Spleen (tissue), 11 donors: Measurements from ENCODE around the gene ACTN1. TPM values are rescaled to one million over a fixed set of nuclear protein-coding genes. Genes with fewer than 3 reads are reported as not detected.

Source experiments
- DNase-seq: peaks from one replicate; pipeline ENCODE4 v3.0.0-alpha.2; 2020
- H3K27ac ChIP-seq, 8 donors: fragments of 200-600 bp; sonication (generic) in 7 of 8; 1 replicate in 4 of 8; 2 replicates in 4 of 8; pipeline versions ENCODE4 v1.5.0 to v1.8.0; 2016 to 2021; ENCODE audit warnings: inconsistent platforms in 4 of 8, mild to moderate bottlenecking in 4 of 8, moderate library complexity in 1 of 8
- H3K27me3 ChIP-seq, 7 donors: fragments of 200-600 bp; sonication (generic) in 6 of 7; replicated peaks in 1 of 7; 1 replicate in 4 of 7; 2 replicates in 3 of 7; pipeline versions ENCODE4 v1.5.0 to v1.8.0; 2016 to 2021; ENCODE audit warnings: inconsistent platforms in 3 of 7, mild to moderate bottlenecking in 1 of 7
- H3K36me3 ChIP-seq, 6 donors: fragments of 200-600 bp; sonication (generic) in 5 of 6; 1 replicate in 4 of 6; 2 replicates in 2 of 6; pipeline versions ENCODE4 v1.5.0 to v1.8.0; 2016 to 2021; ENCODE audit warnings: inconsistent platforms in 2 of 6
- H3K4me1 ChIP-seq, 6 donors: fragments of 200-600 bp; sonication (generic) in 5 of 6; 1 replicate in 3 of 6; 2 replicates in 3 of 6; pipeline versions ENCODE4 v1.5.0 to v1.8.0; 2016 to 2021; ENCODE audit warnings: inconsistent platforms in 3 of 6
- H3K4me3 ChIP-seq, 8 donors: fragments of 200-600 bp; sonication (generic) in 7 of 8; 1 replicate in 4 of 8; 2 replicates in 4 of 8; pipeline versions ENCODE4 v1.5.0 to v1.8.0; 2016 to 2021; ENCODE audit warnings: inconsistent platforms in 4 of 8, mild to moderate bottlenecking in 4 of 8, moderate library complexity in 2 of 8
- H3K9me3 ChIP-seq, 8 donors: fragments of 200-600 bp; sonication (generic) in 7 of 8; 1 replicate in 4 of 8; 2 replicates in 4 of 8; pipeline versions ENCODE4 v1.5.0 to v1.8.0; 2016 to 2021; ENCODE audit warnings: inconsistent platforms in 4 of 8
- POLR2A ChIP-seq, 3 donors: fragments of 450-650 bp; IDR thresholded peaks; one replicate each; pipeline ENCODE4 v1.5.1; 2017; ENCODE audit warnings: antibody characterized with exemption in 3 of 3, mild to moderate bottlenecking in 1 of 3
- POLR2AphosphoS5 ChIP-seq, 3 donors: sonication (generic); formaldehyde crosslinking; IDR thresholded peaks; one replicate each; pipeline ENCODE4 v1.5.1; 2017; ENCODE audit warnings: antibody characterized with exemption in 3 of 3
- WGBS, 5 donors: extraction: QIAGEN DNeasy Blood & Tissue Kit in 3 of 5; methylation state at CpG; one replicate each; pipeline versions ENCODE4 v1.1.5 to v1.1.7; 2013 to 2018; 5-methylcytosine and 5-hydroxymethylcytosine counted together
- intact Hi-C: fragments of 100-400 bp; cut with DNase I; formaldehyde crosslinking; loops from one replicate; pipeline ENCODE4 v1.15.0; 2023; ENCODE audit warnings: low total_unique reads
- polyA plus RNA-seq, 3 donors: library from polyadenylated mRNA; stranded (reverse); fragments of 200-250 nt; gene quantifications; one replicate each; pipeline ENCODE4 v1.2.1, GENCODE V29; 2013
- total RNA-seq, 7 donors: library from RNA; depleted of rRNA in 3 of 7; stranded (reverse); fragments of >200 nt in 3 of 7; fragmentation: NEBNext Ultra II Directional in 4 of 7; extraction: Animal tissue kit (Norgen Biotek cat#: 25700) in 4 of 7; gene quantifications; one replicate each; pipeline versions ENCODE4 v1.1.0 to v1.2.1, GENCODE V29; 2016 to 2021
- TF ChIP-seq, protein P1 (sequence below), 11 experiments: fragments of 200-600 bp in 7 of 11; fragments of 450-650 bp in 4 of 11; sonication (generic) in 4 of 11; IDR thresholded peaks in 8 of 11; conservative IDR thresholded peaks in 3 of 11; 1 replicate in 7 of 11; 2 replicates in 4 of 11; pipeline versions ENCODE4 v1.4.0 to v1.8.0; 2016 to 2021; ENCODE audit warnings: antibody characterized with exemption in 11 of 11, inconsistent platforms in 4 of 11, mild to moderate bottlenecking in 1 of 11
- donor health status: healthy with polysubstance abuse.
- donor health status: DM: no; HTN: no; CAD: no; lungs with moderate emphysema.
- donor health status: DM: no; HTN: no; CAD: no.
- donor health status: Bipolar disorder and iron deficiency.
- donor health status: healthy.
- donor health status: DM: no; HTN: no; CAD: no.
- donor health status: DM: yes; HTN: yes; CAD: no.

The ACTN1 gene
- total and polyA plus RNA-seq, 10 donors = 15.4 to 315 (median 95.4) TPM

DNA sequence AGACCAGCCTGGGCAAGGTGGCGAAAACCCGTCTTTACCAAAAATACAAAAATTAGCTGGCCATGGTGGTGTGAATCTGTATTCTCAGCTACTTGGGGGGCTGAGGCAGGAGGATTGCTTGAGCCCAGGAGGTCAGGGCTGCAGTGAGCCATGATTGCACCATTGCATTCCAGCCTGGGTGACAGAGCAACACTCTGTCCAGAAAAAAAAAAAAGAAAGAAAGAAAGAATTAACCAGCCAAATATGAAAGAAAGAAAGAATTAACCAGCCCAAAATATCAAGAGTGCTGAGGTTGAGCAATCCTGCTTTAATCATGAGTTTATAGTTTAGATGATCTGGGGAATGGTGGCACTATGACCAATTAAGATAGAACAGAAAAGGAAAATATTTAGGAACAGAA is 3.5 kb upstream of the ACTN1 start:
- no peak overlapping the region for H3K4me3 ChIP-seq
- H3K36me3 ChIP-seq = no peaks in the 10 kb centered on the region
- WGBS, 5 donors = 94 to 100% (median 98%) methylated on average over 2 of the region's 2 CpGs
- no peaks in the 10 kb centered on the region for H3K9me3 ChIP-seq
- peaks cover 0 to 34% (median 25%) of the 10 kb centered on the region in 7 donors for H3K27me3 ChIP-seq
- no peak for TF ChIP-seq POLR2A (IDR thresholded peaks at IDR 0.05)
- TF ChIP-seq, protein P1, sequence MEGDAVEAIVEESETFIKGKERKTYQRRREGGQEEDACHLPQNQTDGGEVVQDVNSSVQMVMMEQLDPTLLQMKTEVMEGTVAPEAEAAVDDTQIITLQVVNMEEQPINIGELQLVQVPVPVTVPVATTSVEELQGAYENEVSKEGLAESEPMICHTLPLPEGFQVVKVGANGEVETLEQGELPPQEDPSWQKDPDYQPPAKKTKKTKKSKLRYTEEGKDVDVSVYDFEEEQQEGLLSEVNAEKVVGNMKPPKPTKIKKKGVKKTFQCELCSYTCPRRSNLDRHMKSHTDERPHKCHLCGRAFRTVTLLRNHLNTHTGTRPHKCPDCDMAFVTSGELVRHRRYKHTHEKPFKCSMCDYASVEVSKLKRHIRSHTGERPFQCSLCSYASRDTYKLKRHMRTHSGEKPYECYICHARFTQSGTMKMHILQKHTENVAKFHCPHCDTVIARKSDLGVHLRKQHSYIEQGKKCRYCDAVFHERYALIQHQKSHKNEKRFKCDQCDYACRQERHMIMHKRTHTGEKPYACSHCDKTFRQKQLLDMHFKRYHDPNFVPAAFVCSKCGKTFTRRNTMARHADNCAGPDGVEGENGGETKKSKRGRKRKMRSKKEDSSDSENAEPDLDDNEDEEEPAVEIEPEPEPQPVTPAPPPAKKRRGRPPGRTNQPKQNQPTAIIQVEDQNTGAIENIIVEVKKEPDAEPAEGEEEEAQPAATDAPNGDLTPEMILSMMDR (IDR thresholded peaks at IDR 0.05 in 8 of 11, conservative IDR thresholded peaks at IDR 0.05 in 3 of 11) = no peak
- no peak for TF ChIP-seq POLR2AphosphoS5 (IDR thresholded peaks at IDR 0.05)
- H3K27ac ChIP-seq = no peak overlapping the region
- peaks cover 7 to 38% (median 29%) of the 10 kb centered on the region in 6 donors for H3K4me1 ChIP-seq
- intact Hi-C loops = no loop called here
- no peak for DNase-seq

DNA sequence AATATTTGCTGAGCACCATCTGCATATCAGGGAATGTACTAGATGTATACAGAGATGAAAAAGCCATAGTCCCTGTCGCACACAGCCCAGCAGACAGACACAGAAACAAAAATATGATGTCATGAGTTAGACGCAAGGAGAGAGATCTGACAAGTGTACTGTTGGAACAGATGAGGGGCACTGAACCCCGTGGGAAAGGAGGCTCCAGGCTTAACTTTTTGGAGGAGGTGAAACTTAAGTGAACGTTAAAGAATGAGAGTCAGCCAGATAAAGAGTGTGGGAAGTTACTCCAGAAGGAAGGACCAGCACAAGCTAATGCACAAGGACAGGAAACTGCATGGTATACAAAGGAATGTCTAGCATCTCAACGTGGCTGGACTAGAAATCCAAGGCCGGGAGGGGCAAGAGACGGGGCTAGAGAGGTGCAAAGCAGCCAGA is 2.5 kb upstream of the ACTN1 start:
- Histone ChIP-seq H3K4me1 (peaks cover 14 to 48% (median 39%) of the 10 kb centered on the region in 6 donors), H3K27me3 (peaks cover 0 to 45% (median 27%) of the 10 kb centered on the region in 7 donors), H3K4me3 (no peak overlapping the region), H3K27ac (peak overlapping the region in 1 of 8 donors; percentile 16), H3K36me3 (no peaks in the 10 kb centered on the region), H3K9me3 (no peaks in the 10 kb centered on the region)
- DNase-seq = peak; percentile 35
- intact Hi-C loops = no loop called here
- TF ChIP-seq POLR2AphosphoS5 (IDR thresholded peaks at IDR 0.05) = no peak
- TF ChIP-seq POLR2A (IDR thresholded peaks at IDR 0.05) = no peak
- TF ChIP-seq, protein P1 (IDR thresholded peaks at IDR 0.05 in 8 of 11, conservative IDR thresholded peaks at IDR 0.05 in 3 of 11) = no peak
- WGBS, 5 donors = 66 to 74% (median 71%) methylated on average over 7 of the region's 7 CpGs

GRCh38 chr14:68981139-68981538 is 2.0 kb upstream of the ACTN1 start:
- Histone ChIP-seq H3K4me3 (no peak overlapping the region), H3K9me3 (no peaks in the 10 kb centered on the region), H3K27ac (peak overlapping the region in 1 of 8 donors; percentile 16), H3K4me1 (peaks cover 14 to 53% (median 43%) of the 10 kb centered on the region in 6 donors), H3K36me3 (no peaks in the 10 kb centered on the region), H3K27me3 (peaks cover 0 to 49% (median 27%) of the 10 kb centered on the region in 7 donors)
- DNase-seq = no peak
- WGBS, 5 donors = 76 to 86% (median 84%) methylated on average over 4 of the region's 4 CpGs
- intact Hi-C loops = no loop called here
- TF ChIP-seq, protein P1 (IDR thresholded peaks at IDR 0.05 in 8 of 11, conservative IDR thresholded peaks at IDR 0.05 in 3 of 11) = no peak
- TF ChIP-seq POLR2A (IDR thresholded peaks at IDR 0.05) (no peak), POLR2AphosphoS5 (IDR thresholded peaks at IDR 0.05) (no peak)

- 10 to 15% (median 11%) methylated on average over 32 to 44 of the region's 44 CpGs for WGBS, 5 donors
- H3K4me3 ChIP-seq = peak overlapping the region; percentile 69 to 84 (median 75)
- peak overlapping the region in 7 of 8 donors; percentile 85 to 97 (median 93) for H3K27ac ChIP-seq
- TF ChIP-seq POLR2A (IDR thresholded peaks at IDR 0.05) (no peak), POLR2AphosphoS5 (IDR thresholded peaks at IDR 0.05) (no peak)
- TF ChIP-seq, protein P1 (IDR thresholded peaks at IDR 0.05 in 8 of 11, conservative IDR thresholded peaks at IDR 0.05 in 3 of 11) = no peak
- peaks cover 14 to 65% (median 51%) of the 10 kb centered on the region in 6 donors for H3K4me1 ChIP-seq
- H3K36me3 ChIP-seq = peaks cover 0 to 3% (median 0%) of the 10 kb centered on the region in 6 donors
- peaks cover 0 to 55% (median 27%) of the 10 kb centered on the region in 7 donors for H3K27me3 ChIP-seq
- intact Hi-C loops = no loop called here
- DNase-seq = peak; percentile 83
- H3K9me3 ChIP-seq = no peaks in the 10 kb centered on the region
These were observed 785 bp upstream of the ACTN1 start for GRCh38 chr14:68979722-68980451.
